ENCODE measurements around the gene LINGO3.

DNA sequence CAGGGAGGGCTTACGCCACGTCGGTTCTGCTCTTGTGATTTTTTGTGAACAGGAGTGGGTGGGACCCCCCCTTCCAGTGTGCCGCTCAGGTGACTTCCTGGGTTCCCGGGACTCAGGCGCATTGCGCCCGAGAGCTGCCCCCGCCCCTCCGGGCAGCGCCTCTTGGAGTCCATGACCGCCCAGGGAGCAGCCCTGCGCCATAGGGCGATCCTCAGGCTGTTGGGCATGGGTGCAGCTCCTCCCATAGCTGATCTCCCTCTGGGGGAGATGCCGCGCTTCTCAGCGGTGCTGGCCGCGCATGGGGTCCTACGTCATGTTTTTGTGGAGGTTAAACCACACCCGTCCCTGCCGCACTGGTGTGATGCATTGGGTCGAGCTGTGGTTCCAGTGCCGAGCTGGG, 44.2 kb upstream of the LINGO3 start:
- TF ChIP-seq YY1 (IDR thresholded peaks at IDR 0.05; ENCODE audit: insufficient read depth, insufficient read length): no peak
- no peak for TF ChIP-seq SUZ12 (IDR thresholded peaks at IDR 0.05; ENCODE audit: extremely low read depth, insufficient read depth, insufficient read length)

Data from NT2/D1 (cell line).